ENCODE measurements around the gene NPS.

Gene NPS, protein sequence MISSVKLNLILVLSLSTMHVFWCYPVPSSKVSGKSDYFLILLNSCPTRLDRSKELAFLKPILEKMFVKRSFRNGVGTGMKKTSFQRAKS

GRCh38 chr10:127549009-127549408, at the start of gene NPS:
TSS of gene NPS (plus strand) at chr10:127549309. CDS start at chr10:127549369, 60 bp downstream.
- no peak within 1 kb of the TSS for H3K27ac ChIP-seq

GRCh38 chr10:127500127-127500526, 49.0 kb upstream of the NPS start:
- no peak overlapping the region for H3K27ac ChIP-seq
- H3K4me3 ChIP-seq: no peak overlapping the region

More at GRCh38 chr10:127549009-127549408, at the start of gene NPS:
- no peak within 1 kb of the TSS for H3K4me3 ChIP-seq

DNA sequence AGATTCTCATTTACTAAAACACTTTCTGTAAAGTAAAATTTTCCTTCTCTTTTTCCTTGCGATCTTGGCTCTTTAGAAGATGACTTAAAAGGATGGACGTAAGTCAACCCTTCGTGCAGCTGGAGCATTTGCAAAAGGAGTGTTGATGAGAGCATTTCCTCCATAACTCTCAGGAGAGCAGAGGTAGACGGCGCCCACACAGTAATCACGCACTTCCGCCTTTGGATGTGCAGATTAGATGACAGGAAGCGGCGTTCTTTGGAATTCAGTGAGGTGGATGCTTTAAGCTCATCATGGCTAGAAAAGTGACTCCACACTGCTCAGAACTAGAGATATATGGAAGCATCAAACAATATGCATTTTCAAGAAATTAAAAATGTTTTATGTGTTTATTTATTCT, 43.0 kb upstream of the NPS start:
- Histone ChIP-seq H3K27ac (no peak overlapping the region), H3K4me3 (no peak overlapping the region)

GRCh38 chr10:127522298-127522697, 26.8 kb upstream of the NPS start:
- H3K27ac ChIP-seq: no peak overlapping the region
- no peak overlapping the region for H3K4me3 ChIP-seq

DNA sequence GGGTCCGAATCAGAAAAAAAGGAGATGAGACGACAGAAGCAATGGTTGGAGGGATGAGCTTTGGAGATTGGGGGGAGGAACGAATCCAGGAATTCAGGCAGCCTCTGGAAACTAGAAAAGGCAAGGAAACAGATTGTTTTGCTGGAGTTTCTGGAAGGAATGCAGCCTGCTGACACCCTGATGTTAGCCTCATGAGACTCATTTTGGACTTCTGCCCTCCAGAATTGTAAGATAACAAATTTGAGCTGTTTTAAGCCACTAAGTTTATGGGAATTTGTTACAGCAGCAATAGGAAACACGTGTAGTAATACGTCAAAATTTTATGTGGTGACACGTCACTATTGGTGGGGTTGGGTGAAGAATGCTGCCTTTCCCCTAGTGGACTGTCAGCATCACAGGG, 25.6 kb upstream of the NPS start:
- H3K4me3 ChIP-seq: no peak overlapping the region
- H3K27ac ChIP-seq: no peak overlapping the region

DNA sequence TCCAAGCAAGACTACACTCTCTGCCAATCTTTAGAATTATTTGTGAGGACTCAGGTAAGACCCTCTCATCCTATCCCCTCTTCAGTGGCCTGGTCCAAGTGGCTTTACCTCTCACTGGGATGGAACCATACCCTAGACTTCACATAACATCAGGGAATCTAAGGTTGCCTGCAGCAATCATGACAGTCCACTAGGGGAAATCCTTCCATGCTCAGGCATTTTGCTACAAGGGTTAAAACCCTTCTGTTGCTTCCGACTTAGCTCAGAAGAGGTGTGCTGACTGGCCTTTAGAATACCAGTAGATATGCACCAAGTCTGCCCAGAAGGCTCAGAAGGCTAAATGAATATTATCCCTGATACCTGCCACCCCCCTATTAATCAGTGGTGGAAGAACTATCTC, 24.9 kb upstream of the NPS start:
- Histone ChIP-seq H3K4me3 (no peak overlapping the region), H3K27ac (no peak overlapping the region)

DNA sequence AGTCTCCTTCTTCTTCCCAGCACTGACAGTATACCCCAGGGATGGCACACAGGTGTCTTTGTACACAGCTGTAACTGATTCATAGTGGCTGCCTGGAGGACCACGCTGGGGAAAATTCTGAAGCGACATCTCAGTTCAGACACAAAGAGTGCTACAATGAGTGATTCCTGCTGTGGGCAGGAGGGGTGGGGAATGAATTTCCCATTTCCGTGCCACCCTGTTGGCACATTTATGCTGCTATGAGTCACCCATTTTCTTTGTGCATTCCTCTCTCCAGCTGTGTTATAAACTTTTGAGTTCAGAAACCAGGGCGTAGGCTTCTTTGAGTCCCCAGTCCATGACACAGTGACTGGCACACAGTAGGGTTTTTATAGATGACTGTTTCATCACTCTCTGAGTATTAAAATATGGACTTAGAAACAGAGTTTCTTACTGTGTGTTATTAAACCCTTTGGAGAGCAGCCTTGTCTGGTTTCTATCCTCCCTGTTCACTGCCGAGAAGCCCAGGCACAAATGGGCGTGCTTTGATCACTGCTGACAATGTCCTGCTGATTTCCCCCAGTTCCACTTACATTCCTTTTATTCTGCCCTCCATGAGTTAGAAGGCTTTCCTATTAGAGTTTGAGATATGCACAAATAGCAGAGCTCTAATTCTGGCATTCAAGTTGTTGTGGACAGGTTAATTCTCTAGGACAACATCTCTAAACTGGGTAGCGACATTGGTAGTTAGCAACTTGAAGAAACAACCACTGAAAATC, 24.0 kb upstream of the NPS start:
- Histone ChIP-seq H3K4me3 (no peak overlapping the region), H3K27ac (no peak overlapping the region)

GRCh38 chr10:127525686-127526085, 23.4 kb upstream of the NPS start:
- H3K27ac ChIP-seq: no peak overlapping the region
- H3K4me3 ChIP-seq: no peak overlapping the region

DNA sequence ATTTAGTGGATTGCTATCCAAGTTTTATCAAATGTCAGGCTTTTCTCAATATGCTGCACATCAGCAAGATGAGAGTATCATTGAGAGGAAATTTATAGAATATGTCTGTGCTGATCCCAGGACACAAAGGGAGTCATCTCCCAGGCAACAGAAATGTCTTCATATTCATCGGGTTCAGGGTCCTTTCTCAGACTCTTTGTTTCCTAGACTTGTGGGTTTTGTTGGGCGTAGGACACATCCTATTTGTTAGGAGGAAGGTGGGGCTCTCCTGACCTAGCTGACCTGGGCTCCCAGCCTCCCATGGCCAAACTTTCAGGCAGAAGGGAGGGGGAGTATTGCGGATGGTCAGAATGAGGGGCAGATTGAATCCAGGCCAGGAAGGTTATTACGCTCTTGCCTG, 22.9 kb upstream of the NPS start:
- no peak overlapping the region for H3K4me3 ChIP-seq
- H3K27ac ChIP-seq: no peak overlapping the region

DNA sequence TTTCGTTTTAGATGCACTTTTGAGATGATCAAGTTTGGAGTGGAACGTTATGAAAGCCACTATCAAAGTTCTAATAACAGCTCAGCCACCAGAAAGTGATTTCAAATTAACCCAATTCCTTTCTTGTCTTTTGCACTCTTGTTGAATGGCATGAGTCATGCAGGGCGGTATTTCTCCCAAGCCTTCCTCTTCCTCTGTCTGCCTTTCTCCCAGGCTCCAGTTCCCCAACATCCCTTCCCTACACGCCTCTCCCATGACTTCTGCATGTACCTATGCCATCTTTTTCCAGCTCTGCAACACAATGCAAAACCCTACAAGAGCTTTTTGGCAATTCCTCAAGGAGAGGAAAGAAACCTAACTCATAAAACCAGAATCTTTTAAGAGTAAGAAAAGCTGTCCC, 21.8 kb upstream of the NPS start:
- no peak overlapping the region for H3K4me3 ChIP-seq
- H3K27ac ChIP-seq: no peak overlapping the region

DNA sequence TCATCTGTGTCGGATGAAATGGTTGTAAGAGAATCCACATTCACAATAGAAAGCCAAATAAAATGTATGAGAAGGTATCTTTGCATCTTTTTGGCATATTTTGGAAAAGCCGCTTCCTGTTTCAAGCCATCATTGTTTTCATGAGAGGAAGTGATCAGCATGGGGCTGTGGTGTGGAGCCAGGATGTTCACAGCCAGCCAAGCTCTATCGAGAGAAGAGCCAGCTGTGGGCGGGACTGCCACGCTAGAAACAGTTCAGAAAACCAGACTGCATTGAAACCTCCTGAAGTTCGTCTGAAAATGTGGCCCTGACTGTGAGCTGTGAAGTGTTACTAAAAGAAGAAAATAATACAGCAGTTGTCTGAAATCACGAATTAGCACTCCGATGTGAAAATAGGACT, 21.2 kb upstream of the NPS start:
- no peak overlapping the region for H3K4me3 ChIP-seq
- H3K27ac ChIP-seq: no peak overlapping the region

GRCh38 chr10:127532193-127532592, 16.9 kb upstream of the NPS start:
- Histone ChIP-seq H3K4me3 (no peak overlapping the region), H3K27ac (no peak overlapping the region)

DNA sequence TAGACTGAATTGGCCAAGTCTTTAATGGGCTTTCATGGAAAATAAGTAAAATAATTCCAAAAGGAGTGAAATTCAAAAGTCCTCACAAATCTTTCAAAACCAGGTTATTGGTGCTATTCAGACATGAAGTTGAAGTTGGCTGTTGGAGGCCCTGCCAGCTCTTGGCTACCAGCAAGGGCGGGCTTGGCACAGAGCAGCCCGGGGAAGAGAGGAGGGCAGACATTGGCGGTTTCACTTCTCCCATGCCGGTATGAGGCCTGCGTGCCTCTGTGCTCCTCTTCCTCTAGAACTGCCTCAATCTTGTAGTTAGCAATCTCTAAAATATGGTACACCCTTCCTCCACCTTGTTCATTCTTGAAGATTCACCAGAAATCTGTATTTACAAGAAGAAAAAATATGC, 16.4 kb upstream of the NPS start:
- Histone ChIP-seq H3K4me3 (no peak overlapping the region), H3K27ac (no peak overlapping the region)

DNA sequence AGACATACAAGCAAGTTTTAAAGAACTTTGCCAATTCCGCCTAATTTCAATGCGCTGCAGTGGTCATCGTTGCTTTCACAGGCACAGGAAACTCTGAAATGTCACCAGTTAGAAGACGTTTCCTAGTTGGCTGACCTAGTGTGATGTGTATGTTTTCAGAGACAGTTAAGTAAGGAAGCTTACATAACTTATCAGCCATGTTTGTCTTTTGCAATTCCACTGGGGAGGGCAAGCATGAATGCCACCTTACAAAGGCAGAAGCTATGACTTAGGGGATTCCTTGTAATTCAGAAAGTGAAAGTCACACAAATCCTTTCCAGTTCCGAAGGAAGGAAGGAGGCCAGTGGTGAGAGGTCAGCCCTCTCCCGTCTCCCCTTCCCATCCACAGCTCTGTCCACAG, 15.0 kb upstream of the NPS start:
- Histone ChIP-seq H3K4me3 (no peak overlapping the region), H3K27ac (no peak overlapping the region)

GRCh38 chr10:127534496-127534895, 14.6 kb upstream of the NPS start:
- Histone ChIP-seq H3K4me3 (no peak overlapping the region), H3K27ac (no peak overlapping the region)

DNA sequence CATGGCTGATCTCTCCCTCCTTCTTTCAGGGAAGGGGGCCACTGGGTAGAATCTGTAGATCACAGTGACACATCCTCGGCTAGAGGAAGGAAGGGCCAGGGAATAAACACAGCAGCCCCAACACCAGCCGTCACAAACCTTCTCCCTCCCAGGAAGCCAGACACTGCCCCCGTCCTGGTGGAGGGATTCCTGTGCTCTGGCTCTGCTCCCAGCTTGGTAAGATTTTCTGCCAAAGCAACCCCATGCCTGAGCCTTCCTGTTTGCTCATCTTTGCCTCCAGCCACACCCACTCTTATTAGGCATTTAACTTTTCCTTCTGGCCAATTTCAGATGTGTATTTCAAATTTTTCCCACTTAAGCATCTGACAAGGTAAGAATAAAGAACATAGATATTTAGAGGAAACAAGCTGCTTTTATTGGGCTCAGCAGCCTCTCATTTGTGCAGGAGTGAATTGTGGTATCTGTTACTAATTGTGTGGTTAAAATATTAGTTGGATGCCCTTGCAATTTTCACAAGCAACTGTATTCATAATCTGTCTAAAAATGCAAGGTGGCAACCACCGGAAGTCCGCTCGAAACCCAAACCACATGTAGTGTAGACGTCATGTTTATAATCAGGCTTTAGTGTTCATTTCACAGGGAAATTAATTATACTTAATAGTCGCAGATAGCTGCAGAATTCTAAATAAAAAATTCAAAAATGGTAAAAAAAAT, 13.2 kb upstream of the NPS start:
- Histone ChIP-seq H3K27ac (no peak overlapping the region), H3K4me3 (no peak overlapping the region)

DNA sequence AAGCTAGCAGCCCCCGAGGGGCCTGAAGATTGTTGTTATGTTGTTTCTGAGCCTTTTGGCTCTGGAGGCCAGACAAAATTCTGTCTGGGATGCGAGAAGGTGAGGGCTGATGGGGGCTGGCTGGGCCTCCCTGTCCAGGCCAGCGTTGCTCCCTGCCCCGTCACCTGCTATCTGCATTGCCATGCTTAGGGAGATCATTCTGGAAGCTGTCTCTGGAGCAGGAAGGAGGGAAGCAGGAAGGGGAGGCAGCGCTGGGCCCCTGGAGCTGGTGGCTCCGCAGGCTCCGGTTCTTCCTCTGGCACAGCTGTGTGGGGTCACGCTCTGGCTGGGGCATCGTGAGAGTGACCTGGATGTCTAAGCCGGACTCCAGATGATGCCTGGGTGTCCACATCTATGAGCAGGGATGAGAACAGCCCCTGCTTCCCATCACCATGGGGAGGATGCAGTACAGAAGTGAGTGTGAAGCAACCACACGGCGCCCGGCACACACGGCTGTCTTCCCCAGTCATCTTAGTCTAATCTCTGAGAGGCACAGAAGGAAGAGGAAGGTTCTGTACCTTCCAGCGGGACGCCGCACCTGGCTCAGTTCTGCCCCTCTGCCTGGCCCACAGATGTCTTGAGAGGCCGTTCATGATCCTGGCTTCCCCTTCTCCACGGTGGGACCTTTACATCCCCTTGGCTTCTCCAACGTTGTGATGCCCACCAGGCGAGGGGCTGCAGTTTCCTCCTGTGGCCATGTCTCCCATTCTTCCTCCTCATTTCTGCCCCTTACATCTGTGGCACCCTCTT, 11.9 kb upstream of the NPS start:
- no peak overlapping the region for H3K27ac ChIP-seq
- no peak overlapping the region for H3K4me3 ChIP-seq

DNA sequence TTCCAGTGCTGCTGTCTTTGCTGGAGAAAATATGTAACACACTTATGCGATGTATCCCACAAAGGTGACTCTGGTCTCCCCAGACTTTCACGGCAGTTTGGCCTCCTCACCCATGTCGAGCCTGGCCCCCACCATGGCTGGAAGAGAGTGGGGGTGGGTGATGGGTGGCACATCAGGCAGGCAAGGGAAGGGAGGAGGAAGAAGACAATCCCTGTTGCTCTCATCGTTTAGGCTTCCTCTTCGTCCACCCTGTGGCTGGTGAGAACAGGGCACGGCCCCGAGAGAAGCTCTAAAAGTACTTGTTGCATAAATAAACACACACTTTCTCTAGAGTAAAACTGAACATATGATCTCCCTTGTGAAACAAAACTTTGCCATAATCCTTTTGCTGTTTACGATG, 11.2 kb upstream of the NPS start:
- H3K27ac ChIP-seq: no peak overlapping the region

DNA sequence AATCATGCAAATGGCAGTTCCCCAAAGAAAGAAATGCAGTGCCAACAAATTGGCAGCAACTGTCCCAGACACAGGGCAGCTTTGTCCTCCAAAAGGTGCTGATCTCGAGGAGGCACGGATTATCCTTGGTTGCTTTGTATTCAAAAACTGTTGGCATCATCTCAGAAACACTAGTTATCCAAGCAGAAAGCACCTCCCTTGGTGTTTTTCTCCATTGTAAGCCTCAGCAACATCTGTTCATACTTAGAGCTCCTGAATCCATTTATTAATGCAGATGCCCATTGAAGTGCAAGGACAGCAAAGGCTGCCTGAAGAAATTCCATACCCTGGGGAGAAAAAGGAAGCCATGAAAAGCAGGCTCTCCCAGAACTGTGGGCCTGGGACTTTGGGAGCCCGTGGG, 1.1 kb upstream of the NPS start:
- H3K27ac ChIP-seq: no peak overlapping the region

More for the DNA sequence above, 11.2 kb upstream of the NPS start:
- H3K4me3 ChIP-seq: no peak overlapping the region

DNA sequence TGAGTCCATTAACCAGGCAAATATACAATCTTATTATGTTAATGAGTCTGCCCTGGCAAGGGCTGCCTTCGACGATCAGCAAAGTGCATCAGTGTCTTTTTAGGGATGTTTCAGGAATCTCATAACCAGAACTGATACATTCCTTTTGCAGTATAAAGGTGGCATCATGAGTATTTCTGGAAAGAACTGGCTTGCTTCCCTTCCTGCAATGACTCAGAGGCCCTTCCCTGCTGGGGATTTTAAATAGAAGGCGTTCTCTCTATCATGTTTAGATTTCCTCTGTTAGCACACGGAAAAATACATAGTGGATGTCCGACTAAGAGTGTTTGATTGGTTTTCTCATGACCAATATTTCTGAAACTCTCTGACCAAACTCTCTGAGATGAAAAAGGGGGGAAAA, 1.8 kb downstream of the NPS start:
- H3K4me3 ChIP-seq: no peak overlapping the region
- H3K27ac ChIP-seq: no peak overlapping the region

More for the DNA sequence above, 1.1 kb upstream of the NPS start:
- no peak overlapping the region for H3K4me3 ChIP-seq

GRCh38 chr10:127552446-127552845, 3.3 kb downstream of the NPS start:
- Histone ChIP-seq H3K27ac (no peak overlapping the region), H3K4me3 (no peak overlapping the region)
